GM12873 (cell line): ENCODE results near the gene FRAT2.

Source experiments
- CTCF ChIP-seq: IDR thresholded peaks from 2 replicates; pipeline ENCODE4 v1.5.1; 2012; ENCODE audit warnings: low read depth, mild to moderate bottlenecking, moderate library complexity, low read length, control low read depth; ENCODE audit not compliant: insufficient read depth; ENCODE audit errors: missing control alignments

Gene FRAT2

GRCh38 chr10:97376413-97376812, 41.9 kb upstream of the FRAT2 start:
- TF ChIP-seq CTCF = no peak

- TF ChIP-seq CTCF = no peak
Observed at GRCh38 chr10:97373456-97373855, 38.9 kb upstream of the FRAT2 start.

DNA sequence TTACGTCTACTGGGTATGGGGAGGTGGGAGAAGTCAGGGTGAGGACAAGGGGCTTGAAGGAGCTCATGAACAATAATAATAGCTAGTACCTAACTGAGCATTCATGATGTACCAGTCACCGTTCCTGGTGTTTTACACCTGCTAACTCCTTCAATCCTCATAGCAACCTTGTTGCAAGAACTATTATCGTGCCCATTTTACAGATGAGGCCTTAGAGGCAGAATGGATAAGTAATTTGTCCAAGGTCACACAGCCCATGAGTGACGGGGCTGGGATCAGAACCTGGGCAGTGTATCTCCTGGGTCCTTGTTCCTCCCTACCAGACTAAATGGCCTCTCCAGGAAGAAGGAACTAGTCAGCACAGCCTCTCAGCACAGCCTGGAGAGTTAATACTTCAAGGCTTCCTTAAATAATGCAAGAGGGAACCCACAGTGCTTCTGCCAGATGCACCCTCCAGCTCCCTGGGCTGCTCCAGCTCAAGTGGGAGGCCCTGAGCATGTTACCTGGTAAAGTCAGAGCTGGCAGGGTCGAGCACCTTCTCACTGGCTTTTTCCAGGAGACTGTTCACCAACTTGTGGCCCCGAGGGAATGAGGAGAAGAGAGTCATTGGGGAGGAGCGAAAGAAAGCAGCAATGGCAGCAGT, 37.8 kb upstream of the FRAT2 start:
- no peak for TF ChIP-seq CTCF

DNA sequence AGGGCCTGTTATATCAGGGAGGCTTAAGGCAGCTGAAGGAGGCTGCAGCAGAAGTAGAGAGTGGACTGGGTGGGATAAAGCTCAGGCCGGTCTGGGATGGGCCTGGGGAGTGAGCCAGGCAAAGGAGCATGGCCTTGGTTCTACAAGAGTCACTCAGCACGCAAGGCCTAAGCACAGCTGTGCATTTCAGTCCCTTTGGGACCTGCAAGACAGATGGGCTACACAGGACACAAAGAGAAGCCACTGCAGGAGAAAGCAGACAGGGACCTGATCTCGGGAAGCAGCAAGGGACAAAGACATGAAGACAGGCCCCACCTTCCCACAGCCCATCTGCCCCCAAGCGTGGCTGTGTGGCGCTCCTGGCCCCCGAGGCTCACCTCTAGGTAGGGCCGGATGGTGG, 37.2 kb upstream of the FRAT2 start:
- TF ChIP-seq CTCF = no peak

DNA sequence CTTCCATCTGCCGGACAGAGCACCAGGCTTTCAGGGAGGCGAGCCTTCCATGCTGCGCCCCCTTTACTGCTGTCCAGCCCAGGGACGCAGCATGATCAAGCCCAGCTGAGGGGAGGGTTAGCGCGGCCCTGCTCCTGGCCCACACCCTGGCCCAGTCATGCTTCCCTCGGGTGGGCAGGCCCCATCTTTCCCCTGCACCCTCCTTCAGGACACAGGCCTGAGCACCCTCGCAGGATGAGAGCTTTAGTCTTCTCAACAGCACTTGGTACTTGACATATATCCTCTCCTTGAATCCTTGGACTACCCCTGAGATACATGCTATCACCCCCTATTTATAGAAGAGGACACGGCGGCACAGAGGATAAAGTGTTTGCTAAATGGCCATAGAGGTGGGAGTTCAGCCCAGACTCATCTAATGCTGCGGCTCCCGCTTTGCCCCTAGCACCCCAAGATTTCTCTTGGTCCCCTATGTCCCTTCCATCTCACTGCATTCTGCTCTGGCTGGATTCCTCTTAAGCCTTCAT, 32.7 kb upstream of the FRAT2 start:
- no peak for TF ChIP-seq CTCF

GRCh38 chr10:97366572-97366971, 32.0 kb upstream of the FRAT2 start:
- no peak for TF ChIP-seq CTCF

GRCh38 chr10:97365761-97366351, 31.3 kb upstream of the FRAT2 start:
- TF ChIP-seq CTCF = no peak
